Measurements from ENCODE around the gene TMEM91. TPM values are rescaled to one million over a fixed set of nuclear protein-coding genes. Genes with fewer than 3 reads are reported as not detected.
"Not testable (repeated sequence)": the region's sequence is repeated elsewhere in the genome, so short reads cannot be mapped to it uniquely, and the experiment has no call there.

TMEM91 gene
- total and polyA plus RNA-seq, 2 donors (not counting 3 experiments of a cell fraction or from before 2014, with no cell fraction given): 9.0 to 13.2 TPM

- H3K9me3 ChIP-seq (replicated peaks; ENCODE audit: control insufficient read depth, insufficient read depth, low read length); H2AFZ ChIP-seq (ENCODE audit: low read depth, low read length); H3K9me1 ChIP-seq (replicated peaks; ENCODE audit: control insufficient read depth, extremely low read depth, insufficient read depth, low read length); intact Hi-C loops (cut with micrococcal nuclease); H3K36me3 ChIP-seq (ENCODE audit: control insufficient read depth in 2 of 2, extremely low read depth in 1 of 2, insufficient read depth in 2 of 2, low read length in 2 of 2); dilution Hi-C loops (cut with MboI; ENCODE audit: extremely low pct_ligation_motif_present, low sequenced_read_pairs); FAIRE-seq; H3K27me3 ChIP-seq (ENCODE audit: control insufficient read depth in 2 of 2, insufficient read depth in 2 of 2, low read length in 2 of 2); H3K4me3 ChIP-seq (replicated peaks in 1 of 3; ENCODE audit: insufficient read depth in 1 of 3, low read depth in 1 of 3, low read length in 3 of 3); BruUV-seq (replicated peaks); H3K9ac ChIP-seq (replicated peaks; ENCODE audit: extremely low read depth, insufficient read depth, low read length); H4K20me1 ChIP-seq (replicated peaks; ENCODE audit: control insufficient read depth, extremely low read depth, insufficient read depth, low read length); H3K27ac ChIP-seq (ENCODE audit: insufficient read depth, low read depth, low read length); DNase-seq (ENCODE audit: low read depth, low spot score); H3K4me2 ChIP-seq (ENCODE audit: insufficient read depth, low read length): not testable (repeated sequence)
- POLR2A ChIA-PET: interaction anchor here (0.6 kb wide), 1 partner anchor 37 kb away, joined by 3 read pairs; no protein-coding TSS in a partner anchor
- Histone ChIP-seq H3K4me1 (ENCODE audit: control insufficient read depth, extremely low read depth, insufficient read depth, low read length) (peaks cover 18% of the 10 kb centered on the region), H3K79me2 (ENCODE audit: control insufficient read depth, insufficient read depth, low read length) (peaks cover 21% of the 10 kb centered on the region)
- CTCF ChIA-PET: interaction anchor here (0.7 kb wide), 1 partner anchor 18 kb away, joined by 3 read pairs; no protein-coding TSS in a partner anchor
Measured at GRCh38 chr19:41371119-41371518, 5.2 kb upstream of the TMEM91 start.

- Histone ChIP-seq H3K4me3 (replicated peaks in 1 of 3; ENCODE audit: insufficient read depth in 1 of 3, low read depth in 1 of 3, low read length in 3 of 3) (no peak overlapping the region), H3K79me2 (ENCODE audit: control insufficient read depth, insufficient read depth, low read length) (peaks cover 17% of the 10 kb centered on the region), H2AFZ (ENCODE audit: low read depth, low read length) (no peak overlapping the region), H3K4me2 (ENCODE audit: insufficient read depth, low read length) (no peak overlapping the region), H3K4me1 (ENCODE audit: control insufficient read depth, extremely low read depth, insufficient read depth, low read length) (peaks cover 21% of the 10 kb centered on the region), H3K9me1 (replicated peaks; ENCODE audit: control insufficient read depth, extremely low read depth, insufficient read depth, low read length) (no peaks in the 10 kb centered on the region), H3K27me3 (ENCODE audit: control insufficient read depth in 2 of 2, insufficient read depth in 2 of 2, low read length in 2 of 2) (no peaks in the 10 kb centered on the region), H3K27ac (ENCODE audit: insufficient read depth, low read depth, low read length) (no peak overlapping the region), H3K36me3 (ENCODE audit: control insufficient read depth in 2 of 2, extremely low read depth in 1 of 2, insufficient read depth in 2 of 2, low read length in 2 of 2) (no peaks in the 10 kb centered on the region), H3K9ac (replicated peaks; ENCODE audit: extremely low read depth, insufficient read depth, low read length) (no peak overlapping the region), H4K20me1 (replicated peaks; ENCODE audit: control insufficient read depth, extremely low read depth, insufficient read depth, low read length) (no peaks in the 10 kb centered on the region), H3K9me3 (replicated peaks; ENCODE audit: control insufficient read depth, insufficient read depth, low read length) (no peaks in the 10 kb centered on the region)
- no peak for TF ChIP-seq EZH2 (IDR thresholded peaks at IDR 0.05; ENCODE audit: borderline replicate concordance, low read depth, low read length, severe bottlenecking)
- no peak for TF ChIP-seq POLR2AphosphoS5 (IDR thresholded peaks at IDR 0.05; ENCODE audit: insufficient read depth, low read depth, low read length)
- TF ChIP-seq, protein P1, sequence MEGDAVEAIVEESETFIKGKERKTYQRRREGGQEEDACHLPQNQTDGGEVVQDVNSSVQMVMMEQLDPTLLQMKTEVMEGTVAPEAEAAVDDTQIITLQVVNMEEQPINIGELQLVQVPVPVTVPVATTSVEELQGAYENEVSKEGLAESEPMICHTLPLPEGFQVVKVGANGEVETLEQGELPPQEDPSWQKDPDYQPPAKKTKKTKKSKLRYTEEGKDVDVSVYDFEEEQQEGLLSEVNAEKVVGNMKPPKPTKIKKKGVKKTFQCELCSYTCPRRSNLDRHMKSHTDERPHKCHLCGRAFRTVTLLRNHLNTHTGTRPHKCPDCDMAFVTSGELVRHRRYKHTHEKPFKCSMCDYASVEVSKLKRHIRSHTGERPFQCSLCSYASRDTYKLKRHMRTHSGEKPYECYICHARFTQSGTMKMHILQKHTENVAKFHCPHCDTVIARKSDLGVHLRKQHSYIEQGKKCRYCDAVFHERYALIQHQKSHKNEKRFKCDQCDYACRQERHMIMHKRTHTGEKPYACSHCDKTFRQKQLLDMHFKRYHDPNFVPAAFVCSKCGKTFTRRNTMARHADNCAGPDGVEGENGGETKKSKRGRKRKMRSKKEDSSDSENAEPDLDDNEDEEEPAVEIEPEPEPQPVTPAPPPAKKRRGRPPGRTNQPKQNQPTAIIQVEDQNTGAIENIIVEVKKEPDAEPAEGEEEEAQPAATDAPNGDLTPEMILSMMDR (IDR thresholded peaks at IDR 0.05; ENCODE audit: extremely low read depth in 1 of 2, insufficient read depth in 1 of 2, low read depth in 1 of 2, low read length in 2 of 2): no peak
- TF ChIP-seq JUN (IDR thresholded peaks at IDR 0.05; ENCODE audit: borderline replicate concordance, insufficient read depth, insufficient read length, low read depth): no peak
- TF ChIP-seq GATA2 (IDR thresholded peaks at IDR 0.05; ENCODE audit: insufficient read depth, insufficient read length, low read depth, low read length): no peak
- CTCF ChIA-PET: interaction anchor here (0.7 kb wide), 1 partner anchor 19 kb away, joined by 3 read pairs; no protein-coding TSS in a partner anchor
- BruUV-seq (replicated peaks): no TSS peak
- DNase-seq (ENCODE audit: low read depth, low spot score): no peak
- dilution Hi-C loops (cut with MboI; ENCODE audit: extremely low pct_ligation_motif_present, low sequenced_read_pairs) (no loop called here), intact Hi-C loops (cut with micrococcal nuclease) (no loop called here)
- no peak for FAIRE-seq
- POLR2A ChIA-PET: no interaction called here
Measured at GRCh38 chr19:41371541-41371940, 4.8 kb upstream of the TMEM91 start.
